HT-29 (cell line): ENCODE data around the gene CLCNKA. TPM values are rescaled to one million over a fixed set of nuclear protein-coding genes. Genes with fewer than 3 reads are reported as not detected.
A peak's percentile ranks its signal among the peaks of the same experiment; 100 is the strongest.
"Not testable (repeated sequence)": the region's sequence is repeated elsewhere in the genome, so short reads cannot be mapped to it uniquely, and the experiment has no call there.

Experiments
- DNase-seq: peaks from one replicate; pipeline ENCODE4 v3.0.0-alpha.2; 2015; ENCODE audit warnings: low spot score
- total RNA-seq: library from RNA; depleted of rRNA; stranded (reverse); fragments of >200 nt; shearing (Covaris generic); gene quantifications from 2 replicates; pipeline ENCODE4 v1.2.3, GENCODE V29; 2014; rRNA removed

Gene CLCNKA
- not detected in 2 replicates for total RNA-seq

DNA sequence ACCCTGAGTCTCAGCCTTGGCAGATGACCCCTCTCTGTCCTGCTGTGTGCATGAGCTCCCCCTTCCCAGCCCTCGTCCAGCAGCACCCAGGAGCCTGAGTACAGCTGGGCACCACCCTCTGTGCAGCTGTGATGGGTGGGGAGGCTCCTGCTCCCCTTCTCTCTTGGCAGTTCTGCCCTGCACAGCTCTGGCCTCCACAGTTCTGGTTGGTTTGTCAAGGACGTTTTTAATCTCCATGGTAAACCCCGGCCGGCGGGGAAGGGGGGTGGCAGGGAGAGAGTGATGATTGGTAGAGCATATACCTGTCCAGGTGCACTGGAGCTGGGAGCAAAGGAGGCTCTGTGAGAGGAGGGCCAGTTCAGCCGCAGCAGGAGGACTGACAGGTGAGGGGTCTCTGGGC lies at the start of gene CLCNKA:
CLCNKA (plus strand) TSS at position 356 of the 400 bp plus-strand sequence. CDS start 584 bp downstream, outside the sequence.
- DNase-seq: no peak

DNA sequence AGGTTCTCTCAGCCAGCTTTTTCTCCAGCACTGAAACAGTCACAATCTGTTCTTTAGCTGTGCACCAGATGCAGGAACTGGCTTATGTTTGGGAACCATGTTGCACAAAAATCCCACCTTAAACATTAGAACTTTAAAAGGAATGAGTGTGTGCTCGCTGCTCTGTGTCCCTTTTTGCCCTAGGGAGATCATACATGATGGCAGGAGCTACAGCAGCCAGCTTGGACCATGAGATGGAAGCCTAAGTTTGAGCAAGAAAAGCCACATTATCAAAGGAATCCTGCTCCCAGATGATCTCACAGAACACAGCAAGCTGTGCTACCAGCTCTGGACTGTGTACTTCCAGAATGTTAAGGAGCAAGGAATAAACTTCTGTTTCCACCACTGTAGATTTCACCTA lies 49.4 kb upstream of the CLCNKA start:
- DNase-seq: no peak

DNA sequence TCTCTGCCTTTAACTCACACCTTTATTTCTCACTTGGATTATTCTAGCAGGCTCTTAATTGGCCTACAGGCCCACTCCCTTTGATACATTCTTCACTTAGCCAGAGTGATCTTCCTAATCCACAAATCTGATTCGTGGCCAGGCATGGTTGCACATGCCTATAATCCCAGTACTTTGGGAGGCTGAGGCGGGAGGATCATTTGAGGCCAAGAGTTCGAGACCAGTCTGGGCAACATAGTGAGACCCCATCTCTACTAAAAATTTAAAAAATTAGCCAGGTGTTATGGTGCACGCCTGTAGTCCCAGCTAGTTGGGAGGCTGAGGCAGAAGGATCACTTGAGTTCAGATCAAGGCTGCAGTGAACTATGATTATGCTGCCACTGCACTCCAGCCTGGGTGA lies 48.1 kb upstream of the CLCNKA start:
- DNase-seq: no peak

DNA sequence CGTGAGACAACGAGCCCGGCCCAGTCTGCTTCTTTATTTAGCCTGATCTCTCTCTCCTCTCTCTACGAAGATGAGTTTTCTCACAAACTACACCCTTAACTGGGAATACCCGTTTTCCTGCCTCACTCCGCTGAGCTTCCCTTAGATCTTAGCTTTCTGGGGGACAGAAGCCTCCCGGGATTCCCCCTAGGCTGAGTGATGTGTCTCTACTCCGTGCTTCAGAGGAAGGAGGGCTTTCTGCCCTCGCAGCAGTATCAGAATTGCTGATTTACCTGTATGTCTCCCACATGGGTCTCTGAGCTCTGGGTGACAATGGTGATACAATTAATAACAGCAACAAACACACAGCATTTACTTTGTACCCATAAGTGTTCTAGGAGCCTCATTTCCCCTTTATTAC lies 47.0 kb upstream of the CLCNKA start:
- DNase-seq: no peak

DNA sequence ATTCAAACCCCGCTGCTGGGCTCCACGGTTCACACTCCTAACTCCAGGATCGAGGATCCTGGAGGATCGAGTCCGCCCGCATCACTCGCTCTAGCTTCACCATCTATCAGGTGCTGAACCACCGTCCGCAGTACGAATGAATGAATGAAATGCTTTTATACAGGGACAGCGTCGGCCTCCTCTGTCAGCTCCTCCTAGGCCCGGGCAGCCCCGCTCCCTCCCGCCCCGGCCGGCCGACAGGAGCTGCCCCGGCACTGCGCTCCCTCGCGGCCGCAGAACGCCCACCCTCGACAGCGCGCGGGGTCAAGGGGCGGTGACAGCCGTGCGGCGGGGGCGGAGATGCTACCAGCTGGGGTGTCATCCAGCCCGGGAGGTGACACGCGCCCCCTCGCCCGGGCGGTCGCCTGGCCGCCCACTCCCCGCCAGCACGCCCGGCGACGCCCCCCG lies 46.5 kb upstream of the CLCNKA start:
- peak; percentile 42 for DNase-seq

DNA sequence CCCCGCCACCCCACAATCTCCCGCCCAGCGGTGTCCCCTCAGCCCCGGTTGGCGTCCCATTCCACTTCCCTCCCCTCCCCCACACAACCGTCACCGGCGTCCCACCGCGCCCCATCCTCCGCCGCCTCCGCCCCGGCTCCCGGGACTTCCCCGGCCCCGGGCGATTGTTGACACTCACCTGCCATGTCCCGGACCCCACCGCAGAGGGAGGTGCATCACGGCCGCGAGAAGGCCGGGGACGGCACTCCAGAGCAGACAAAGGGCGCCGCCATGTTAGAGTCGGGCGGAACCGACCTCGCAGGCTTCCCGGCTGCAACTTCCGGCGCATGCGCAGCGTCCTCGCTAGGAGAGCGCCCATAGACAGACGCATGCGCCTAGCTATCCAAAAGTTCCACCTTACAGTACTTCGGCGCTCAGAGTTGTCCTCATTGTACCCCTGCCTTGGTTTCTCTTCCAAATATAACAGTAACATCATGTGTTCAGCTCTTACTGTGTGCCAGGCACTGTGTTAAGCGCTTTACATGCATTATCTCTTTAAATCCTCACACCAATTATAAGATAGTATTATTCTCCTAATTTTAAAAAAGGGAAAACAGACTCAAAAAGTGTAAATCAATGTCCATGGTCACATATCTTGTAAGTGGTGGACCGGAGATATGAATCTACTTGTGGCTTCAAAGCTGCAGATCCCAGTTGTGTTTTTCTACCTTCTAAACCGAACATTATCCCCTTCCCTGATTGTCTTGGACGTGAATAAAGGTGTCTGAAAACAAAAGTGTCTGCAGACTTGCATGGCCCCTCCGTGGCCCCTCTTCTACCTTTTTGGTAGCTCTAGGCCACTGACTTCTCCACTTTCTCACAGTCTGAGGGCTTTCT lies 45.8 kb upstream of the CLCNKA start, which contains the start of gene ZBTB17:
ZBTB17 (minus strand) TSS at position 297 of the 876 bp plus-strand sequence. CDS start 27,606 bp downstream, outside the sequence.
- peak; percentile 95 for DNase-seq

DNA sequence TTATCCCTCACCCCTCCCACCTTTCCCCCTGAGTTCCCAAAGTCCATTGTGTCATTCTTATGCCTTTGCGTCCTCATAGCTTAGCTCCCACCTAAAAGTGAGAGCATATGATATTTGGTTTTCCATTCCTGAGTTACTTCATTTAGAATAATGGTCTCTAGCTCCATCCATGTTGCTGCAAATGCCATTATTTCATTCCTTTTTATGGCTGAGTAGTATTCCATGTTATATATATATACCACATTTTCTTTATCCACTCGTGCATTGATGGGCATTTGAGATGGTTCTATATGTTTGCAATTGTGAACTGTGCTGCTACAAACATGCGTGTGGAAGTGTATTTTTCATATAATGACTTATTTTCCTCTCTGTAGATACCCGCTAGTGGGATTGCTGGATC lies 43.9 kb upstream of the CLCNKA start:
- DNase-seq: not testable (repeated sequence)

DNA sequence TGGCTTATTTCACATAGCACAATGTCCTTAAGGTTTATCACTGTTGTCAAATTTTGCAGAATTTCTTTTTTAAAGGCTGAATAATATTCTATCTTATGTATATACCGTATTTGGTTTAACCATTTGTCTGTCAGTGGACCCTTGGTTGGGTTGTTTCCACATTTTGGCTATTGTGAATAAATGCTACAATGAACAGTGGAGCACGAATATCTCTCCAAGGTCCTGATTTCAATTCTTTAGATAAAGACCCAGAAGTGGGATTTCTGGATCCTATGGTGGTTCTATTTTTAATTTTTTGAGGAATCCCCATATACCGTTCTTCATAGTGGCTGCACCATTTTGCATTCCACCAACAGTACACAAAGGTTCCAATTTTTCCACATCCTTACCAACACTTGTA lies 40.2 kb upstream of the CLCNKA start:
- DNase-seq: no peak

DNA sequence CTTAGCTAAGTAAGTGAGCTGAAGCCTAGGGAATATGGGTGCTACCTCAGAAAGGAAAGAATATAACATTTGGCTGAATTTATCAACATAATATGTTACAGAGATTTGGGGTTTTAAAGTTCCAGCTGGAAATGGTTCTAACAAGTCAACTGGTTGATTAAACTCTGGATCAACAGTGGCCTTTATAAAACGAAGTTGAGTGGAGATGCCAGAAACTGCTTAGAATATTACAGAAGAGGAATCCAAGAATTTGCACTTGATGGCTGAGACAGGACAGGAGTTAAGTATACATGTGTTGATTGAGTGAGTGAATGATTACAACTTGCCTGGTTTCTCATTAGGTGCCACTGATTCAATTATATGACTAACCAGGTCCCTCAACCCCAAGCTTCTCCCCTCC lies 38.6 kb upstream of the CLCNKA start:
- no peak for DNase-seq

DNA sequence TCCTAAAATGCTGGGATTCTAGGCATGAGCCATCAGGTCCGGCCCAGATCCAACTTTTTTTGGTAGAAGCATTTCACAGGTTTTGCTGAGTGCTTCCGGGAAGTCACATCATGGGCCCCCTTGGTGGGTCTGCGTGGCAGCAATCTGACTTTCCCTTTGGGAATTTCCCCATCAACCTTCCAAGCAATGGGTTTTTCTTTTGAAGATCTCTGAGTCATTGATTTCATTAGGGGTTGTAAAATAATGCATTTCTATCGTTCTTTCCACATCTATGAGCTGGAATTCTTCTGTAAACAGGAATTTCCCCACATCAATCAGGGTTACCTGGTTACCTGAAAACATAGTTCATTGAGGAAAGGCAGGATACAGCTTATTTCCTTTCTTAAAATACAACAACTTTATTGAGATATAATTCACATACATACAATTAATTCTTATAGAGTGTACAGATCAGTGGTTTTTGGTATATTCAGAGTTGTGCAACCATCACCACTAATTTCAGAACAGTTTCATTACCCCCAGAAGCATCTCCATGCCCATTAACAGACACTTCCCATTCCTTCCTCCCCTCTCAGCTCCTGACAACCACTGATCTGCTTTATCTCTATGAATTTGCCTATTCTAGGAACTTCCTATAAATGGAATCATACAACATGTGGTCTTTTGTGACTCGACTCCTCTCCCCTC lies 36.1 kb upstream of the CLCNKA start:
- DNase-seq: peak; percentile 22

DNA sequence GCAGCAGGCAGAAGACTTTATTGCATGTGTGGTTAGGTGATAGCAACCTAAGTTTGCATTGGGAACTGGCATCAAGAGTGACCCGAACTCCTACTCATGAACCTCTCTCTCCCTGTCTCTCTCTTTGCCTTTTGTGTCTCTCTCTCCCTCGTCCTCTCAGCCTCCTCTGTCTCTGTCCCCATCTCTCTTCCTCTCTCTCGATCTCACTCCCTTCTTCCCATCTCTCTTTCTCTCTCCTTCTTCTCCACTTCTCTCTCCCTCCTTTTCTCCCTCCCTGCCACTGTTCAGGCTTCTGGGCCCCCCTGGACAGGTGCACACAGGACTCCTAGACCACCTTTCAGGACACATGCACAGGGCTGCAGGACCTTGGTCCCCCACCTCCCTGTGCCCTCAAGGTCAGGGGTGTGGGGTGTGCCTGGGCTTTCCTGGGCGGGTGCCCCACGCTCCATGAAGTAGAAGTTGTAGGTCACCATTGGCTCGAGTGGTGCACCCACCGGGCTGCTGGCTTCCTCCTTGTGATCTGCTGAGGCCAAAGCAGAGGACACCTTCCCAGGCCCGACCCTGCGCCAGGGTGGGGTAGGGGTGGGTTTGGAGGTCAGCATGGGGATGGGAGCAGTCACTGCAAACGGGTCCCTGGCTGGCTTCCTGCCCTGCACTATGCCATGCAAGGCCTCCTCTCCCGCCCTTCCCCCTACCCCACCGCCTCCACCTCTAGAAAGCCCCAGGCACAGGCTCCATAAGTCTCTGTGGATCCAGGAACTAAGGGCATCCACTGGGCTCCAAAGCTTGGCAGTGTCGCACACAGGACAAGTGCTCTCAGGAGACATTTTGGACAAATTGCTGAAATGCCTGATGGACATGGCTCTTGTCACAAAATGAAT lies 32.7 kb upstream of the CLCNKA start:
- no peak for DNase-seq

DNA sequence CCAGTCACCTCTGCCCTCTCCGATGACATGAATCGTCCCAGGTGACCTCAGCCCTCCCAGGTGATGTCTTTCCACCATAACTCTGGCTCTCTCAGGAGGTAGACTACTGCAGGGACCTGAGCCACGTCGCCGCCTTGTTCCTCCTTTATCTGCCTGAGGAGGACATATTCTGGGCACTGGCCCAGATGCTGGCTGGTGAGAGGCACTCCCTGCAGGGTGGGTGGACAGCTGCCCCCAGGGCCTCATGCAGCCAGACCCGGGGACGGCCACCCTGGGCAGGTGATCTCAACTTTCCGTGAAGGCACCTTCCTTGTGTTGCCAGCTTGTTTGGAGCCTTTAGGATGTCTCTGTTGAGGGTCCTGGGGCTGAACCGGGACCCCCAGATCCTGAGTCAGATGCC lies 32.1 kb upstream of the CLCNKA start:
- DNase-seq: no peak

DNA sequence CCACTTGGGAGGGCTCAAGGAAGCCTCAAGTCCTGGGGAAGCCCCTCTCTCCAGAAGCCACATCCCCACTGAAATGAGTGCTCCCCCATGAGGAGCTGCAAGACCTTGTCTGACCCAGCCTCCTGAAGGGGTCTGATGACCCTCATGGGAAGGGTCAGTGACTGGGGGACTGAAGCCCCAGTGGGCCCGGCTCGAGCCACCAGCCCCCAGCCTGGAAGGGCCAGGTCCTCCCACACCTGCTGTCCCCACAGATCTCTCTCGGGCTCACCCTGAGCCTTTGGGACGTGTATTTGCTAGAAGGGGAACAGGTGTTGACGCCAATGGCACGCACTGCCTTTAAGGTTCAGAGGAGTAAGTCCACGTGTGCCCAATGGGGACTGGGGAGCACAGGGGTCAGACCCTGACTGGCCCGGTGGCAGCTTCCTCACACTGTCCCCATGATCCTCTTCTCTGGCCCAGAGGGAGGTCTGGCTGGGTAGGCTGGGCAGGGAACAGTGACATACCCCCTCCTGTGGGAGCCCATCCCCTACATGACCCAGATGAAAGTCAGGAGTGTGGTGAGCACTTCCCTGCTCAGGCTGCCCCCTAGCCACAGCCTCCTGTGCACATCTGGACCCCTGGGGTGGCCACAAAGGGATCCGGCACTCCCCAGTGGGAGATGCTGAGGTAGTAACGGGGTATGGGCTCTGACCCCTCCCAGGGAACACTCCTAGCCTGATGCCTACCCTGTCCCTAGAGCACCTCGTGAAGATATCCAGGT lies 30.2 kb upstream of the CLCNKA start:
- no peak for DNase-seq

DNA sequence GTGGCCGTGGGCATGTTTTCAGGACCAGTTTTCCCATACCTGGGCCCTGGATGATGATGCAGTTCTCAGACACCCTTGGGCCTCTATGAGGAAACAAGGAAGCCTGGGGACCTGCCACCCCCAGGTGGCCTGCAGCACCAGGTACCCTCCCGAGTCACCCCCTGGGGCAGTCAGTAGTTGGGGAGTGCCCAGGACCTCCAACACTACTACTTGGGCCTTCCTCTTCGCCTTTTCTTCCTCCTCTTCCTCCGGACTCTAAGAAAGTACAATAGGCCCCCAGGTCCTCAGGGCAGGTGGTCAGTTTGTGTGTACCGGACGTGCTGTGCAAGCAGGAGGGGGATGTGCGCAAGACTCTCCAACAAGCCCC lies 29.7 kb upstream of the CLCNKA start:
- no peak for DNase-seq

DNA sequence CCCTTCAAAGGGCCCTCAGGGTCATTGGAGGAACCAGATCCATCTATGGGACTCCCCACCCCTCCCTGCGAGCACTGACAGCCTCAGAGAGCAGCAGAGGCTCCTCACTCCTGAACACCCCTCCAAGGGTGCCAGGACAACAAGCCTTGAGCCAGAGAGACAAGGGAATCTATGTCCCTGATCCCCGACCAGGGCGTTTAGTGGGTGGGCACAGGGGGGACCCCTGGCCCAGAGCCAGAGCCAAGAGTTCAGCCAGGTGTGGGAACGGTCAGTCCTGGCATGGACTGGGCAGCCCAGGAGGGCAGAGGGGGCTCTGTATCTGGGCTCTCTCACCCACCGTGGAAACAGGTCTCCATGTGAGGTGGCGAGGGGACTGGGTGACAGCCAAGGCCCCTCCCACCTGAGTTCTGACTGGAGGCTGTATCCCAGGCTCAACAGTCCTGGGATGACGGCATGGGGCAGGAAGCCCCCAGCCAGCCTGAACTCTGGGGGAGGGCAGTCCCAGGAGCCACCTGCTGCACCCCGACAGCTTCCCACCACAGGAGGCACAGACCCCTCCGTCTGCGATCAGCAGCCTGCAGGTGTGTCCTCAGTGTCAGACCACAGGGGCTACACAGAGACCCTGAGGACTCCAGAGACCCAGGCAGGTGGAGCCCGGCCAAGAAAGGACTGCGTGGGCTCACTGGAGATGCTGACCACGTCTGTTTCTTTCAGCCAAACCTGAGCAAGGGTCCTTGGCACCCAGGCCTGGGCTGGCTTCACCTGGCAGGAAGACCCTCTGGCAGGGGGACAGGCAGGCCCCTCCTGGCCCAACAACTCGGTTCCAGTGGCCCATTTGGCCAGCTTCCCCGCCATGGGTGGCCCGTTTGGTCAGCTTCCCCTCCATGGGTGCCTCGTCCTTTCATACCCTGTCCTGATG lies 29.0 kb upstream of the CLCNKA start:
- no peak for DNase-seq

DNA sequence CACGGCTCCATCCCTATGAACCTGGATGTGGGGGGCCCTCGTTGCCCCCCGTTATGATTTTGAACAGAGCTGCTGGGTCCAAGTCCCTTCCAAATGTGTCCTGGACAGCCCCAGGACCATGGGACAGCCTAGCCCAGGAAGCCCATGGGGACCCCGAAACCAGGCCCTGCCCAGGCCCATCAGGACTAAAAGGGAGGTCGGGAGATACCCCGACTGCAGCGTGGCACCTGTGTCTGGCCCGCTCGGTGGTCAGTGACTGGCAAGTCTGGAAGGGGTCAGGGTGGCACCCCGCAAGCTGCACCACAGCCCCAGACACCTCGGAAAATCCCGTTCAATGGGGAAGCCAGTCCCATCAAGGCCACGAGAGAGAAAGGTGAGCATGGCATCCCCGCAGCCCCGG lies 28.2 kb upstream of the CLCNKA start:
- DNase-seq: no peak

DNA sequence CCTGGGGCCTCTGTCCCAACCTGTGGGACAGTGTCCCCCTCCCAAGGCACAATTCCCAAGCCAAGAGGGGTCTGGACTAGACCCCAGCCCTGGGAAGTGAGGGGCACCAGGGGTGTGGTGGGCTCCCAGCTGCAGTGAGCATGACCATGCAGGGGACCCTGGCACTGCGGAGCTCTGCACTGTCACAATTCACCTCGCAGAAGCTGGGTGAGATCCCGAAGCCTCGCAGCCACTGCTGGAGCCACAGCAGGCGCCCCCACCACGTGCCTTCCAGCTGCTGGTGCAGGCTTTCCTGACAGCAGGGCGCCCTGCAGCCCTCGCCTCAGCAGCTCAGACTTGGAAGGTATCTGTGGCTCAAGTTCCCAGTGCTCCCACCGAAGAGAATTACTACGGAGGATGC lies 27.8 kb upstream of the CLCNKA start:
- DNase-seq: no peak

DNA sequence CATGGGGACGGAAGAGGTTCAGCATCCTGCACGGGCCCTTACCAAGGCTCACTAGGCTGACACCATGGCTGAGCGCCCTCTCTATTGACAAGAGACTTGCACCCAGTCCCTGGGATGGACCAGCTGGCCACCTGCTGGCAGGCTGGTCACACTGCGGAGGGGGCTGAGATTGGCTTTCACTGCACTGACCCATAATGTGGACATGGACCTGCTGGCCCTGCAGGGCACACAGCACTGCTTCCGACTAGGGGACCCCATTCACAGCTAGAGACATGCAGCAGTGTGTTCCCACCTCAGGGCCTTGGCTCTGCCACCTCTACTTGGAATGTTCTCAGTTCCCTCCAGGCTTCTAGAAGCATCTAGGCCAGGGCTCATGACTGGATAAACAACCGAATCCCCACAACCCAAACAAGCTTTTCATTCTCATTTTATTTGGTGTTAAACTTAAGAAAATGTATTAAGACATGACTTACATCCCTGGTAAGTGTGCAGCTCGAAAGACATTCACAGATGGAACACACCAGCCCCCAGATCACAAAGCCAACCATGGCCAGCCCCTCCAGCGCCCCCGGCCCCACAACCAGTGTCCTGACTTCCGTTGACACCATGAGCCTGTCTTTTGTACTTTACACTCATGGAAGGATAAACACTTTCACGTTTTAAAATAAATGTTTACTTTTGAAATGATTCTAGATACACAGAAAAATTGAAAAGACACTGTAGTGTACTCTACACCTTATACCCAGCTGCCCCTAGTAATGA lies 27.1 kb upstream of the CLCNKA start:
- peak; percentile 64 for DNase-seq

DNA sequence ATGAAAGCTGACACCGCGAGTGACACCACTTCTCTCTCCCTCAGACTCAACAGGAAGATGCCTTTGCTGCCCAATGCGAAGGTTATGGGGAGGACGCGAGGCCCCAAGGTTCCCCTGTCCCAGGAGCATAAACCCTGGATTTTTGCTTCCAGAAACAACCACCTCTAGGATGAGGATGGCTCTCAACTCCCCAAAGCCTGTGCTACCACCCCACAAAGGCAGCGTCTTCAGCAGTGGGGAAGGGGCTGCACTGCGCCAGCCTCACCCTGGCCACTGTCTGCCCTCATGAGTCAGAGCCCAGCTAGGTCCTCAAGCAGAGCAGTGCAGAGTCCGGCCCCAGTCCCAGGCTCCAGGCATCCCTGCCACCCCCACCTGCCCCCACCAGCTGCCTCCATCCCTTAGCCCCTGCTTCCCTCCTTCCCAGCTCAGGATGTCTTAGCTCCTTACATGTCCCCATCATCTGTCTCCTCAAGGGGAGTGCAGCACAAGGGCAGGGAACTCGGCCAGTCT lies 24.7 kb upstream of the CLCNKA start:
- DNase-seq: no peak
